Smooth muscle cell (in vitro differentiated cells): ENCODE measurements around the gene RPS25. TPM values are rescaled to one million over a fixed set of nuclear protein-coding genes. Genes with fewer than 3 reads are reported as not detected.

Experiments
- DNase-seq: peaks from one replicate; lab custom pipeline; 2025; ENCODE audit not compliant: unreplicated experiment; lab: John Stamatoyannopoulos, UW
- H2AFZ ChIP-seq: fragments of 200-600 bp; sonication (generic); 2 replicates; pipeline ENCODE4 v1.6.0; 2016; ENCODE audit warnings: antibody characterized with exemption, low read depth, mild to moderate bottlenecking
- H3F3A ChIP-seq: fragments of 200-600 bp; sonication (generic); 2 replicates; pipeline ENCODE4 v1.6.0; 2017; ENCODE audit warnings: antibody characterized with exemption, low read depth
- H3K27ac ChIP-seq: fragments of 200-600 bp; sonication (generic); 2 replicates; pipeline ENCODE4 v1.5.1; 2016; ENCODE audit warnings: low read depth, mild to moderate bottlenecking
- H3K27me3 ChIP-seq: fragments of 200-600 bp; sonication (generic); 2 replicates; pipeline ENCODE4 v1.6.1; 2016; ENCODE audit warnings: low read depth, mild to moderate bottlenecking
- H3K36me3 ChIP-seq: fragments of 200-600 bp; sonication (generic); 2 replicates; pipeline ENCODE4 v1.5.1; 2016; ENCODE audit warnings: low read depth
- H3K4me1 ChIP-seq: fragments of 200-600 bp; sonication (generic); 2 replicates; pipeline ENCODE4 v1.5.1; 2016; ENCODE audit warnings: low read depth
- H3K4me2 ChIP-seq: fragments of 200-600 bp; sonication (generic); 2 replicates; pipeline ENCODE4 v1.6.0; 2016; ENCODE audit warnings: mild to moderate bottlenecking
- H3K4me3 ChIP-seq: fragments of 200-600 bp; sonication (generic); 2 replicates; pipeline ENCODE4 v1.5.1; 2016; ENCODE audit warnings: mild to moderate bottlenecking
- H3K79me2 ChIP-seq: fragments of 200-600 bp; sonication (generic); 2 replicates; pipeline ENCODE4 v1.6.0; 2016; ENCODE audit warnings: low read depth, mild to moderate bottlenecking
- H3K9ac ChIP-seq: fragments of 200-600 bp; sonication (generic); 2 replicates; pipeline ENCODE4 v1.6.0; 2016; ENCODE audit warnings: low read depth
- H3K9me3 ChIP-seq: fragments of 200-600 bp; sonication (generic); replicated peaks from 2 replicates; pipeline ENCODE4 v1.5.1; 2016; ENCODE audit warnings: low read depth
- H4K20me1 ChIP-seq: fragments of 200-600 bp; sonication (generic); 2 replicates; pipeline ENCODE4 v1.6.0; 2016; ENCODE audit warnings: low read depth
- WGBS: methylation state at CpG from one replicate; pipeline ENCODE4 v1.1.7; 2016; ENCODE audit warnings: low lambda C conversion rate; 5-methylcytosine and 5-hydroxymethylcytosine counted together
- polyA plus RNA-seq: library from polyadenylated mRNA; unstranded; fragments of >200 nt; fragmentation: Nextera tagmentation; extraction: Ambion mirVana; gene quantifications from 2 replicates; pipeline ENCODE4 v1.2.1, GENCODE V29; 2016
- total RNA-seq: library from RNA; depleted of rRNA; stranded (reverse); fragments of >200 nt; gene quantifications from 2 replicates; pipeline ENCODE4 v1.2.3, GENCODE V29; 2014
- TF ChIP-seq, protein P1 (sequence below): fragments of 200-600 bp; sonication (generic); IDR thresholded peaks from 2 replicates; pipeline ENCODE4 v1.5.1; 2017; ENCODE audit warnings: borderline replicate concordance, mild to moderate bottlenecking, antibody characterized with exemption; ENCODE audit not compliant: insufficient read depth, poor library complexity, severe bottlenecking

The RPS25 gene
- total and polyA plus RNA-seq, 2 experiments from 2014 or later: 1,078 to 1,616 TPM

- peaks cover 10% of the 10 kb centered on the region for H3K36me3 ChIP-seq
These were observed 30.5 kb upstream of the RPS25 start for GRCh38 chr11:119048644-119049043.

DNA sequence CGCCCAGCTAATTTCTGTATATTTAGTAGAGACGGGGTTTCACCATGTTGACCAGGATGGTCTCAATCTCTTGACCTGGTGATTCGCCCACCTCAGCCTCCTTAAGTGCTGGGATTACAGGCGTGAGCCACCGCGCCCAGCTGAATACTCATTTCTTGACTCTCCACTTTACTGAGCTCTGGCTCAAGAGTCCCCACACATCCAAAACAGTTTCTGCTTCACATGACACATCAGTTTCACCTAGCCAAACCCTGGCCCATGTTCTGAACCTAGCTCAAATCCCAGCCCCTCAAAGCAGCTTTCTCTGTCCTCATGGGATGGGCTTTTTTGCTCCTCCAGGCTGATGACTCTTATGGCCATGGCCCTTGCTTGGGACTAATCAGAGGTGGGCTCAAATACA lies 29.1 kb upstream of the RPS25 start:
- Histone ChIP-seq H3K36me3 (peaks cover 10% of the 10 kb centered on the region), H3K79me2 (no peaks in the 10 kb centered on the region)

More at GRCh38 chr11:119048644-119049043, 30.5 kb upstream of the RPS25 start:
- no peak overlapping the region for H3K9ac ChIP-seq
- no peaks in the 10 kb centered on the region for H3K27me3 ChIP-seq
- no peaks in the 10 kb centered on the region for H3K4me1 ChIP-seq
- H3F3A ChIP-seq: no peaks in the 10 kb centered on the region
- H3K79me2 ChIP-seq: no peaks in the 10 kb centered on the region
- WGBS: 98% methylated on average over 9 of the region's 9 CpGs
- H3K4me2 ChIP-seq: no peak overlapping the region
- no peak overlapping the region for H2AFZ ChIP-seq
- TF ChIP-seq, protein P1, sequence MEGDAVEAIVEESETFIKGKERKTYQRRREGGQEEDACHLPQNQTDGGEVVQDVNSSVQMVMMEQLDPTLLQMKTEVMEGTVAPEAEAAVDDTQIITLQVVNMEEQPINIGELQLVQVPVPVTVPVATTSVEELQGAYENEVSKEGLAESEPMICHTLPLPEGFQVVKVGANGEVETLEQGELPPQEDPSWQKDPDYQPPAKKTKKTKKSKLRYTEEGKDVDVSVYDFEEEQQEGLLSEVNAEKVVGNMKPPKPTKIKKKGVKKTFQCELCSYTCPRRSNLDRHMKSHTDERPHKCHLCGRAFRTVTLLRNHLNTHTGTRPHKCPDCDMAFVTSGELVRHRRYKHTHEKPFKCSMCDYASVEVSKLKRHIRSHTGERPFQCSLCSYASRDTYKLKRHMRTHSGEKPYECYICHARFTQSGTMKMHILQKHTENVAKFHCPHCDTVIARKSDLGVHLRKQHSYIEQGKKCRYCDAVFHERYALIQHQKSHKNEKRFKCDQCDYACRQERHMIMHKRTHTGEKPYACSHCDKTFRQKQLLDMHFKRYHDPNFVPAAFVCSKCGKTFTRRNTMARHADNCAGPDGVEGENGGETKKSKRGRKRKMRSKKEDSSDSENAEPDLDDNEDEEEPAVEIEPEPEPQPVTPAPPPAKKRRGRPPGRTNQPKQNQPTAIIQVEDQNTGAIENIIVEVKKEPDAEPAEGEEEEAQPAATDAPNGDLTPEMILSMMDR: no peak
- H4K20me1 ChIP-seq: no peaks in the 10 kb centered on the region
- H3K9me3 ChIP-seq: no peaks in the 10 kb centered on the region
- no peak for DNase-seq
- H3K27ac ChIP-seq: no peak overlapping the region
- H3K4me3 ChIP-seq: no peak overlapping the region

DNA sequence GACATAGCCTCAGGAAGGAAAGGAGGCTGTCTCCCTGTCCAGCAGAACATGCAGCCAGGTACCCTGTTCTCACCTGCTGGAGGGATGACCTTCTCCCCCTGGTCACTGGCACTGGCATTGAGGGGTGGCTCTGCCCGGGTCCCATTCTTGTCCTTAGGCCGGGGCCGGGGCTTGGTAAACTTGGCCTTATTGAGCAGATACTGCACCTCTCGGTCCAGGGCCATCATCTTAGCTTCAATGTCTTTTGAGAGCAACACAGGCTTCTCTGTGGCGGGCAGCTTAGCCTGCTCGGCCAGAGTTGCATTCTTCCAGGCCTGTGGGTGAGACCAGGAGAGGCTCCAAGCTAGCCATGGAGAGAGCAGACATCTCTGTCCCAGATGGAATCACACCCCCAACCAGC lies 28.3 kb upstream of the RPS25 start:
- no peak overlapping the region for H3K9ac ChIP-seq
- H3K9me3 ChIP-seq: no peaks in the 10 kb centered on the region
- H3K27me3 ChIP-seq: no peaks in the 10 kb centered on the region
- H3K4me2 ChIP-seq: no peak overlapping the region
- H2AFZ ChIP-seq: no peak overlapping the region
- TF ChIP-seq, protein P1: no peak
- H3F3A ChIP-seq: no peaks in the 10 kb centered on the region
- H3K27ac ChIP-seq: no peak overlapping the region
- H3K79me2 ChIP-seq: no peaks in the 10 kb centered on the region
- peaks cover 10% of the 10 kb centered on the region for H3K36me3 ChIP-seq
- WGBS: 97% methylated on average over 6 of the region's 6 CpGs
- no peaks in the 10 kb centered on the region for H4K20me1 ChIP-seq
- no peaks in the 10 kb centered on the region for H3K4me1 ChIP-seq
- no peak for DNase-seq
- H3K4me3 ChIP-seq: no peak overlapping the region

More for the DNA sequence above, 29.1 kb upstream of the RPS25 start:
- Histone ChIP-seq H4K20me1 (no peaks in the 10 kb centered on the region), H3K4me3 (no peak overlapping the region), H3K4me1 (no peaks in the 10 kb centered on the region), H3K9ac (no peak overlapping the region), H3F3A (no peaks in the 10 kb centered on the region), H3K27ac (no peak overlapping the region), H3K9me3 (no peaks in the 10 kb centered on the region), H3K27me3 (no peaks in the 10 kb centered on the region), H3K4me2 (no peak overlapping the region), H2AFZ (no peak overlapping the region)
- WGBS: 99% methylated on average over 6 of the region's 6 CpGs
- TF ChIP-seq, protein P1: no peak
- no peak for DNase-seq

DNA sequence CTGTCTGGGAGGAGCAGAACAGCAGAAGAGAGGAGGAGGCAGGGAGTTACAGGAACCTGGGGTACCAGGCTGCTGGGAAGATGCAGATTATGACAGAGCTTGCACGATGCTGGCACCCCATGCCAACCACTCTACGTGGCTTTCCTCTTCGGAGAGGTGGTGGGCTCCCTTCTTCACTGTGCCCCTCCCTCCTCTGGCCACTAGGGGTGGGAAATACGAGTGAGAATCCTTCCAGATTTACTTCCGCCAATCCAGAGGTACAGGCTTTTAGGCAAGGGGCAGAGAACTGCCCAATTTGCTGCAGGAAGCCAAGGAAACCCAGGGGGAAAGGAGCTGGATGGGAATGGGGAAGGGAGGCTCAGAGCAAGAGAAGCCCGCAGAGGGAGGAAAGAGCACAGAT lies 26.6 kb upstream of the RPS25 start:
- Histone ChIP-seq H3K4me2 (no peak overlapping the region), H3K9me3 (no peaks in the 10 kb centered on the region), H4K20me1 (no peaks in the 10 kb centered on the region), H3K27ac (no peak overlapping the region), H2AFZ (no peak overlapping the region), H3K9ac (no peak overlapping the region), H3K4me3 (no peak overlapping the region), H3K36me3 (peaks cover 2% of the 10 kb centered on the region), H3K79me2 (no peaks in the 10 kb centered on the region), H3F3A (no peaks in the 10 kb centered on the region), H3K27me3 (no peaks in the 10 kb centered on the region), H3K4me1 (no peaks in the 10 kb centered on the region)
- 82% methylated on average over 6 of the region's 6 CpGs for WGBS
- TF ChIP-seq, protein P1: peak; percentile 21
- DNase-seq: no peak
